Kasumi-1 (cell line): ENCODE results near the gene TRIP12.
A peak's percentile ranks its signal among the peaks of the same experiment; 100 is the strongest.

ENCODE experiments used
- DNase-seq, 2 experiments: peaks; one replicate each; lab custom pipeline; 2025; lab: John Stamatoyannopoulos, UW

TRIP12 gene

GRCh38 chr2:229715895-229716507 is 205.8 kb downstream of the TRIP12 start:
- DNase-seq: peak; percentile 15 to 28

DNA sequence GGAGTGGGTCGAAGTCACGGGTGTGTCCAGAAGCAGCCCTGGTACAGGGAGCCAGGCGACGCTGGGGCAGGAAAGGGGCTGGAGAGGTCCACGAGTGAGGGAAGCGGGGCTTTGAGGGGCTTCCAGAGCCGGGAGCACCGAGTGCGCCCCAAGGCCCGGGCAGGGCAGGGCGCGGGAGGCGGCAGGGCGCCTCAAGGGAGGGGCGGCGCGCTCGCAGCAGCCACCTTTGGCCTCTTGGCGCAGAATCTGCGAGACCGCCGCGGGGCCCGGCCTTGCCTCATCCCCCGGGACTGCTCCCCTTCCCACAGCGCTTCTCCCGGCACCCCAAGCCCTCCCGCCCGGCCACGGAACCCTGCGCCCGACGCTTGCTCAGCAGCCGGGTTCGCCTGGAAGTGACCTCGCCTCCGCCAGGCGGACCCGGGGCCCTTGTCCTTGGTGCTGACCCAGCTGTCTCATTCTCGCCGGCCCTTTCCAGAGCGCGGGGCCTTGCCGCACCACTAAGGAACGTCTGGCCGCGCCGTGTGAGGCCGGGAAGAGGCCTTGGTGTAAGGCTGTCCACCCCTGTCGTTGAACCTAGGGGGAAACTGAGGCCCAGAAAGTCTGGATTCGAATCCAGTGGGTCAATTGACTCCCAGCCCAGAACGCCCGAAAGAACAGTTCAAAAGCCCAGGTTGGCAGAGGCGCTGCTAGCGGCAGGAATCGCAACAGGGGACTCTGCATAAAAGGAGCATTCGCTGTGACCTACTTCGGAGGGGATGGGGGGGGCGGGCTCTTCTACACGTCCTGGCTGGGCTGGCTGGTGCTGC is 206.9 kb downstream of the TRIP12 start:
- DNase-seq: peak; percentile 23 to 31

DNA sequence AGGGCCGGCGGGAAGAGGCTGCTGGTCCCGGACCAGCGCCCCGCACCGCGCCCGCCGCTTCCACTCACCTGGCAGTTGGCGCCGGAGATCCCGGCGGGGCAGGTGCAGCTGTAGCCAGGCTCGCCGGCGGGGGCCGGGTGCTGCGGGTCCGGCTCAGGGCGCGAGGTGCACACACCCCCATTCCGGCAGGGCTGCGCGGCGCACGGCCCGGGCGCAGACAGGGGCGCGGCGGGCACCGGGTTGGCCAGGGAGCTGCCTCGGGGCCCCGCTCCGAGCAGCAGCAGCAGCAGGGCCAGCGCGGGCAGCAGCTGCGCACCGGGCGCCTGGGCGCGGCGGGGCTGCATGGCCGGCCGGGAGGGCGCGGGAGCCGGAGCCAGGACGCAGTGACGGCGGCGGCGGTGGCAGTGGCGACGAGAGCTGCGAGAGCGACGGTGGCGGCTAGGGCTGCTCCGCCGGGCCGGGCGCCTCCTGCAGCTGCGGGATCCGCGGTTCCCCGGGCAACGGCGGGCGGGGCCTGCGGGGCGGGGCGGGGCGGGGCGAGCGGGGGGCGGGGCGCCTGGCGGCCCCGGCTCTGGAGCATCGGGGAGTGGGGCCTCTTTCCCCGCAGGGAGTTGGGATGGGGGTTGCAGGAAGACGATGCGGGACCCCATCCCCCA is 207.6 kb downstream of the TRIP12 start, which contains the start of gene DNER:
Gene DNER, minus strand, starts transcription at position 476 of the 656 bp plus-strand sequence. Its CDS starts 132 bp downstream, at position 344.
- no peak for DNase-seq
